ENCODE data around the gene SPANXA2.
"Not testable (repeated sequence)": the region's sequence is repeated elsewhere in the genome, so short reads cannot be mapped to it uniquely, and the experiment has no call there.

The SPANXA2 gene, protein sequence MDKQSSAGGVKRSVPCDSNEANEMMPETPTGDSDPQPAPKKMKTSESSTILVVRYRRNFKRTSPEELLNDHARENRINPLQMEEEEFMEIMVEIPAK

DNA sequence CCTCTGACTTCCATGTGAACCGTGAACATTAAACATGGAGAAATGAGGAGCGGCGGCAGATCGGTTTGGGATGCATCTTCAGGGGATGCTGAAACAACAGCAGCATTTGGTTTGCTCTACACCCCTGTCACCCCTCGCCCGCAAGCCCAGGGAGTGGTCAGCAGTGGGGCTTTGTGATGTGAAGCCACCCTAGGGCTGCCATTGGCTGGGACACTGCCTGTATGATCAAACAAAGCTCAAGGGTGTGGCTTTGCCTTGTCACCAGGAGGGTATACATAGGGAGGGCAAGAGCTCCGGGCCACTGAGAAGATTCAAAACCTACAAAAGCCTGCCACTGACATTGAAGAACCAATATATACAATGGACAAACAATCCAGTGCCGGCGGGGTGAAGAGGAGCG lies at the start of gene SPANXA2:
TSS of gene SPANXA2 (plus strand) at position 301 of the 400 bp plus-strand sequence. CDS start at position 361, 60 bp downstream.
- not testable (repeated sequence) for DNase-seq (ENCODE audit: low spot score)

DNA sequence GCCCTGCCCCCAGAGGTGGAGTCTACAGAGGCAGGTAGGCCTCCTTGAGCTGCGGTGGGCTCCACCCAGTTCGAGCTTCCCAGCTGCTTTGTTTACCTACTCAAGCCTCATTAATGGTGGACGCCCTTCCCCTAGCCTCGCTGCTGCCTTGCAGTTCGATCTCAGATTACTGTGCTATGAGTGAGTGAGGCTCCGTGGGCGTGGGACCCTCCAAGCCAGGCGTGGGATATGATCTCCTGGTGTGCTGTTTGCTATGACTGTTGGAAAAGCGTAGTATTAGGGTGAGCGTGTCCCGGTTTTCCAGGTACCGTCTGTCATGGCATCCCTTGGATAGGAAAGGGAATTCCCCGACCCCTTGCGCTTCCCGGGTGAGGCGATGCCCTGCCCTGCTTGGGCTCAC lies 47.0 kb upstream of the SPANXA2 start:
- not testable (repeated sequence) for DNase-seq (ENCODE audit: low spot score)

DNA sequence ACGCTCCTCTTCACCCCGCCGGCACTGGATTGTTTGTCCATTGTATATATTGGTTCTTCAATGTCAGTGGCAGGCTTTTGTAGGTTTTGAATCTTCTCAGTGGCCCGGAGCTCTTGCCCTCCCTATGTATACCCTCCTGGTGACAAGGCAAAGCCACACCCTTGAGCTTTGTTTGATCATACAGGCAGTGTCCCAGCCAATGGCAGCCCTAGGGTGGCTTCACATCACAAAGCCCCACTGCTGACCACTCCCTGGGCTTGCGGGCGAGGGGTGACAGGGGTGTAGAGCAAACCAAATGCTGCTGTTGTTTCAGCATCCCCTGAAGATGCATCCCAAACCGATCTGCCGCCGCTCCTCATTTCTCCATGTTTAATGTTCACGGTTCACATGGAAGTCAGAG lies 4.9 kb upstream of the SPANXA2 start, which contains the start of gene SPANXA1:
TSS of gene SPANXA1 (minus strand) at position 101 of the 400 bp plus-strand sequence. CDS start at position 41, 60 bp downstream.
- not testable (repeated sequence) for DNase-seq (ENCODE audit: low spot score)

DNA sequence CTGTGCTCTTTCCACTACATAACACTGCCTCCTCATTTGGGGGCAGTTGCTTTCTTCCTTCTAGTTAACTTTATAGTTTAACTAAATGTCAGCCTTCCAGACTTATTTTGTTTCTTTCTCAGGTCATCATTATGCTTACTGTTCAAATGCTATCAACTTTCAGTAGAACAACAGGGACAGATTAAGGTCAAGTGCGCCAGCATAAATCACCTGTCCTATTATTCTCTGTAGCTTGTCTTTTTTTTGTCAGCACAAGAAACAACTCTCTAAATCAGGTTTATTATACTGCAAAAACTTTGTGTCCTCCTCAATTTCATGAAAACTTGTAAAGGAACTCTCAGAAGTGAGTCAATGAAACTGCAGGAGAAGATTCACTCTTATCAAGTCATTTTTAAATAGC lies 19.6 kb downstream of the SPANXA2 start:
- DNase-seq (ENCODE audit: low spot score), result no peak

DNA sequence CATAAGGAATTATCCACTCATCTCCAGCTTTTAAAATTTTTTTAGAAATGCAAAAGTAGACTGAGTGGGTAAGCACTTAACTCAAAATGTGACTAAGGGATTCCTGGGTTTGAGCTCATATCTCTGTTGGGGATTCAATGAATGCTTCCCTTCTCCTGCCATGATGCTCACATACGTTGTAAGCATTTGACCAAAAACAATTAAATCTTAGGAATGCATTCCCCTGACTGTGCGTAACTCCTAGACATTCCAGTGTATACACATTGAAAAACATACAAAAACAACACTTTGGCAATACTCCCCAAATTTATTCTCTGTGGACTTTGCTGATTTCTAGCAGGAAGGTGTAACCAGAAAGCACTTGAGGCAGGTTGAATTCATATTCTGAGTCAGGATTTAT lies 29.8 kb downstream of the SPANXA2 start:
- no peak for DNase-seq (ENCODE audit: low spot score)

DNA sequence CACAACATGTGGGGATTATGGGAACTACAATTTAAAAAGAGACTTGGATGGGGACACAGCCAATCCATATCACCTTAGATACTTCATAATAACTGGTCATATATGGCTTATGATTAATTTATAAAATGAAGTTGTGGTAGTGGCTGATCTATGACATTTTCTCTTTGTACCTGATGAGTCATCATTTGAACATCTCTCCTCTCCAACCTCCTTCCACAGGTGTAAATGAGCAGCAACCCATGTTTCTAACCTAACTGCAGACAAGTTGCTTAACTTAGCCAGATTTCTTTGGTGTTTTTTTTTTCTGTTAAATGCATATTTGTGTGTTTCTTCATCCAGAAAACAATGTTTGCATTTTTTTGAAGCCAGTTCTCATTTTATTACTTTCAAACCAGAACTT lies 42.6 kb downstream of the SPANXA2 start:
- DNase-seq (ENCODE audit: low spot score), result no peak

DNA sequence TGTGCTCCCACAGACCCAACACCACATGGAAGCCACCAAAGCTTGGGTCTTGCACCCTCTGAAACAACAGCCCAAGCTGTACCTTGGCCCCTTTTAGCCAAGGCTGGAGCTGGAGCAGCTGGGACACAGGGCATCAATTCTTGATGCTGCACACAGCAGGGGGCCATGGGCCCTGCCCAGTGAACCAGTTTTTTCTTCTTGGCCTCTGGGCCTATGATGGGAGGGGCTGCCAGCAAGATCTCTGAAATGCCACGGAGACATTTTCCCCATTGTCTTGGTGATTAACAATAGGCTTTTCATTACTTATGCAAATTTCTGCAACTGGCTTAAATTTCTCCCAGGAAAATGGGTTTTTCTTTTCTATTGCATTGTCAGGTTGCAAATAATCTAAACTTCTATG lies 49.0 kb downstream of the SPANXA2 start:
- DNase-seq (ENCODE audit: low spot score), result no peak
